Medulla oblongata (tissue), 1 donor: ENCODE results near the gene PPDPF.
"Not testable (repeated sequence)": the region's sequence is repeated elsewhere in the genome, so short reads cannot be mapped to it uniquely, and the experiment has no call there.

ENCODE experiments used
- DNase-seq: peaks from one replicate; pipeline ENCODE4 v3.0.0-alpha.2; 2015; ENCODE audit errors: extremely low spot score

Gene PPDPF

GRCh38 chr20:63520504-63520933 lies at the start of gene PPDPF:
PPDPF (plus strand) TSS chr20:63520765; CDS start chr20:63521309, 544 bp downstream.
- peak; percentile 87 for DNase-seq

GRCh38 chr20:63471002-63471716 lies 49.4 kb upstream of the PPDPF start:
- DNase-seq: no peak

GRCh38 chr20:63471717-63471980 lies 48.9 kb upstream of the PPDPF start:
- DNase-seq: no peak

GRCh38 chr20:63471981-63472831 lies 48.4 kb upstream of the PPDPF start, which contains the start of gene KCNQ2:
KCNQ2 (minus strand) TSS chr20:63472655; CDS start chr20:63472463, 192 bp downstream.
- no peak for DNase-seq

- no peak for DNase-seq
Measured at GRCh38 chr20:63472862-63473390, 47.6 kb upstream of the PPDPF start.

GRCh38 chr20:63473555-63474449 lies 46.8 kb upstream of the PPDPF start:
- DNase-seq: no peak

- no peak for DNase-seq
Measured at GRCh38 chr20:63475209-63475608, 45.4 kb upstream of the PPDPF start.

- DNase-seq: no peak
Measured at GRCh38 chr20:63477061-63477616, 43.4 kb upstream of the PPDPF start.

- DNase-seq: no peak
Measured at GRCh38 chr20:63477944-63478343, 42.6 kb upstream of the PPDPF start.

GRCh38 chr20:63478346-63479302 lies 41.9 kb upstream of the PPDPF start:
- DNase-seq: no peak

- DNase-seq: not testable (repeated sequence)
Measured at GRCh38 chr20:63479695-63480419, 40.7 kb upstream of the PPDPF start.

- DNase-seq: no peak
Measured at GRCh38 chr20:63481503-63481902, 39.1 kb upstream of the PPDPF start.

- no peak for DNase-seq
Measured at GRCh38 chr20:63482021-63482587, 38.5 kb upstream of the PPDPF start.

GRCh38 chr20:63483834-63484233 lies 36.7 kb upstream of the PPDPF start:
- DNase-seq: no peak

- no peak for DNase-seq
Measured at GRCh38 chr20:63484236-63484635, 36.3 kb upstream of the PPDPF start.

- no peak for DNase-seq
Measured at GRCh38 chr20:63484651-63485403, 35.7 kb upstream of the PPDPF start.

- DNase-seq: no peak
Measured at GRCh38 chr20:63486300-63486855, 34.2 kb upstream of the PPDPF start.

GRCh38 chr20:63487116-63487764 lies 33.3 kb upstream of the PPDPF start:
- no peak for DNase-seq
